Measurements from ENCODE around the gene PIEZO1.

Gene PIEZO1

GRCh38 chr16:88782454-88783390, 2.3 kb downstream of the PIEZO1 start:
- ChIA-PET CTCF (interaction anchor here (0.7 to 5.9 kb wide), 11 partner anchors 10 to 75 kb away, joined by 3 to 76 read pairs (median 5); no protein-coding TSS in a partner anchor), POLR2A (interaction anchor here (1.5 to 5.2 kb wide), 2 partner anchors 10 to 27 kb away, joined by 8 to 95 read pairs; no protein-coding TSS in a partner anchor)
- no peak for DNase-seq (ENCODE audit: low read depth, low spot score)
- TF ChIP-seq CTCF (IDR thresholded peaks at IDR 0.05; ENCODE audit: insufficient read depth, low read length, missing control alignments): no peak
- peak overlapping the region; percentile 75 for H3K4me3 ChIP-seq (ENCODE audit: low read depth, low read length)

GRCh38 chr16:88781140-88782077, 3.6 kb downstream of the PIEZO1 start:
- POLR2A ChIA-PET: interaction anchor here (0.8 to 5.2 kb wide), 3 partner anchors 9 to 24 kb away, joined by 3 to 95 read pairs (median 3); no protein-coding TSS in a partner anchor
- DNase-seq (ENCODE audit: low read depth, low spot score): no peak
- no peak for TF ChIP-seq CTCF (IDR thresholded peaks at IDR 0.05; ENCODE audit: insufficient read depth, low read length, missing control alignments)
- CTCF ChIA-PET: interaction anchor here (0.7 to 5.9 kb wide), 10 partner anchors 9 to 77 kb away, joined by 3 to 76 read pairs (median 6); no protein-coding TSS in a partner anchor
- no peak overlapping the region for H3K4me3 ChIP-seq (ENCODE audit: low read depth, low read length)

GRCh38 chr16:88780142-88781062, 4.6 kb downstream of the PIEZO1 start:
- ChIA-PET POLR2A (interaction anchor here (0.7 to 5.2 kb wide), 4 partner anchors 8 to 26 kb away, joined by 3 to 95 read pairs (median 3); no protein-coding TSS in a partner anchor), CTCF (interaction anchor here (0.7 to 5.9 kb wide), 10 partner anchors 8 to 78 kb away, joined by 3 to 76 read pairs (median 4); no protein-coding TSS in a partner anchor)
- no peak overlapping the region for H3K4me3 ChIP-seq (ENCODE audit: low read depth, low read length)
- no peak for TF ChIP-seq CTCF (IDR thresholded peaks at IDR 0.05; ENCODE audit: insufficient read depth, low read length, missing control alignments)
- DNase-seq (ENCODE audit: low read depth, low spot score): no peak

- POLR2A ChIA-PET: interaction anchor here (0.6 to 0.8 kb wide), 2 partner anchors 9 to 25 kb away, joined by 3 read pairs; no protein-coding TSS in a partner anchor
- CTCF ChIA-PET: interaction anchor here (0.9 to 5.9 kb wide), 5 partner anchors 22 to 45 kb away, joined by 3 to 76 read pairs (median 7); no protein-coding TSS in a partner anchor
- no peak for TF ChIP-seq CTCF (IDR thresholded peaks at IDR 0.05; ENCODE audit: insufficient read depth, low read length, missing control alignments)
- no peak overlapping the region for H3K4me3 ChIP-seq (ENCODE audit: low read depth, low read length)
- no peak for DNase-seq (ENCODE audit: low read depth, low spot score)
Measured at GRCh38 chr16:88779406-88780141, 5.4 kb downstream of the PIEZO1 start.

Measured in AG04449 (cell line).